ENCODE results near the gene PAK3. TPM values are rescaled to one million over a fixed set of nuclear protein-coding genes. Genes with fewer than 3 reads are reported as not detected.
A peak's percentile ranks its signal among the peaks of the same experiment; 100 is the strongest.

The PAK3 gene
- total and polyA plus RNA-seq, 2 of the 8 experiments (the other 6 are each of a cell fraction or from before 2014, with no cell fraction given) = 0.80 to 7.2 TPM

- Histone ChIP-seq H4K20me1 (replicated peaks in 1 of 2; ENCODE audit: control insufficient read depth in 1 of 2, insufficient read depth in 2 of 2, low read length in 2 of 2) (no peaks in the 10 kb centered on the region), H2BK5ac (ENCODE audit: low read depth, low read length) (no peak overlapping the region), H3K23me2 (ENCODE audit: low read depth, low read length) (no peaks in the 10 kb centered on the region), H2AK5ac (ENCODE audit: low read depth, low read length) (no peak overlapping the region), H3K14ac (ENCODE audit: insufficient read length) (no peak overlapping the region), H4K8ac (ENCODE audit: extremely low read depth, insufficient read depth, low read length) (no peak overlapping the region), H3K36me3 (ENCODE audit: control insufficient read depth in 2 of 4, insufficient read depth in 4 of 4, low read length in 3 of 4) (peaks cover 0 to 4% (median 0%) of the 10 kb centered on the region in 4 experiments; a peak in 2 of 8 replicates), H3K9ac (replicated peaks in 1 of 4; ENCODE audit: extremely low read depth in 1 of 4, low read depth in 3 of 4, low read length in 3 of 4) (no peak overlapping the region), H3K27ac (ENCODE audit: low read depth, low read length) (no peak overlapping the region), H3K9me3 (ENCODE audit: insufficient read depth in 2 of 2, low read depth in 1 of 2, low read length in 1 of 2) (no peaks in the 10 kb centered on the region), H3K4ac (replicated peaks; ENCODE audit: insufficient read length, low read depth, low read length) (no peak overlapping the region), H3K4me3 (ENCODE audit: extremely low read depth in 1 of 4, insufficient read depth in 2 of 4, low read depth in 3 of 4, low read length in 4 of 4) (no peak overlapping the region), H2BK12ac (ENCODE audit: low read depth, low read length) (no peak overlapping the region), H3K79me2 (ENCODE audit: control insufficient read depth in 1 of 2, insufficient read depth in 2 of 2, low read length in 2 of 2) (no peaks in the 10 kb centered on the region), H3K18ac (ENCODE audit: extremely low read depth, low read length) (no peak overlapping the region), H3K79me1 (ENCODE audit: low read depth, low read length) (no peaks in the 10 kb centered on the region), H2BK120ac (replicated peaks; ENCODE audit: low read depth, low read length) (no peak overlapping the region), H2BK20ac (ENCODE audit: low read length) (no peak overlapping the region), H2BK15ac (ENCODE audit: low read length) (no peak overlapping the region), H3K56ac (replicated peaks; ENCODE audit: insufficient read length, low read depth, low read length) (no peak overlapping the region), H3K4me2 (ENCODE audit: insufficient read depth in 1 of 2, low read depth in 2 of 2, low read length in 2 of 2) (no peak overlapping the region), H2AFZ (ENCODE audit: low read length) (no peak overlapping the region), H3K23ac (ENCODE audit: insufficient read length) (no peak overlapping the region), H3K27me3 (replicated peaks in 1 of 4; ENCODE audit: control insufficient read depth in 3 of 4, extremely low read depth in 1 of 4, insufficient read depth in 3 of 4, low read length in 3 of 4) (no peaks in the 10 kb centered on the region), H4K5ac (ENCODE audit: insufficient read length, low read depth, low read length) (no peak overlapping the region), H4K91ac (replicated peaks; ENCODE audit: insufficient read length, low read length) (no peak overlapping the region), H3K4me1 (replicated peaks in 1 of 4; ENCODE audit: control insufficient read depth in 3 of 4, insufficient read depth in 4 of 4, low read length in 3 of 4) (no peaks in the 10 kb centered on the region)
- POLR2A ChIA-PET (ENCODE audit: partially characterized antibody) = no interaction called here
- 67% methylated on average over 1 of the region's 1 CpG; no CpG with 5 or more reads in 1 of the 2 experiments for WGBS, 2 experiments (ENCODE audit: extremely low coverage in 1 of 2, insufficient coverage in 1 of 2, insufficient read length in 1 of 2, insufficient replicate concordance in 2 of 2, low coverage in 1 of 2, low lambda C conversion rate in 2 of 2, missing lambda C conversion rate in 1 of 2)
- CTCF ChIA-PET (ENCODE audit: partially characterized antibody) = interaction anchor here (0.6 to 0.9 kb wide), 2 partner anchors 13 to 16 kb away, joined by 3 read pairs; no protein-coding TSS in a partner anchor
- DNase-seq (ENCODE audit: low read depth in 1 of 2, low spot score in 2 of 2) (no peak), FAIRE-seq (peak; percentile 60)
- TF ChIP-seq GTF2F1 (IDR thresholded peaks at IDR 0.05; ENCODE audit: borderline replicate concordance, low read depth, low read length) (no peak), SIX5 (IDR thresholded peaks at IDR 0.05; ENCODE audit: low read depth, low read length) (no peak), EP300 (IDR thresholded peaks at IDR 0.05; ENCODE audit: borderline replicate concordance in 1 of 2, low read depth in 2 of 2, low read length in 2 of 2) (no peak), KDM1A (IDR thresholded peaks at IDR 0.05; ENCODE audit: borderline replicate concordance, low read length) (no peak), SAP30 (IDR thresholded peaks at IDR 0.05; ENCODE audit: insufficient read depth, insufficient replicate concordance, low read length) (no peak), TEAD4 (IDR thresholded peaks at IDR 0.05; ENCODE audit: low read depth, low read length) (no peak), TAF7 (optimal IDR thresholded peaks at IDR 0.05; ENCODE audit: borderline replicate concordance, low read depth, low read length) (no peak), RAD21 (IDR thresholded peaks at IDR 0.05 in 1 of 2, conservative IDR thresholded peaks at IDR 0.05 in 1 of 2; ENCODE audit: low read depth in 2 of 2, low read length in 2 of 2) (no peak), EGR1 (IDR thresholded peaks at IDR 0.05; ENCODE audit: borderline replicate concordance, low read depth, low read length) (no peak), TBP (IDR thresholded peaks at IDR 0.05; ENCODE audit: low read depth, low read length) (no peak), USF2 (IDR thresholded peaks at IDR 0.05; ENCODE audit: low read length) (no peak), MAX (IDR thresholded peaks at IDR 0.05) (no peak)
Observed at GRCh38 chrX:111116666-111117065, 20.7 kb downstream of the PAK3 start.
